Measurements from ENCODE around the gene EIF2B1.
"Not testable (repeated sequence)": the region's sequence is repeated elsewhere in the genome, so short reads cannot be mapped to it uniquely, and the experiment has no call there.

EIF2B1 gene

GRCh38 chr12:123617144-123617543 is 16.3 kb downstream of the EIF2B1 start:
- no peak for DNase-seq

DNA sequence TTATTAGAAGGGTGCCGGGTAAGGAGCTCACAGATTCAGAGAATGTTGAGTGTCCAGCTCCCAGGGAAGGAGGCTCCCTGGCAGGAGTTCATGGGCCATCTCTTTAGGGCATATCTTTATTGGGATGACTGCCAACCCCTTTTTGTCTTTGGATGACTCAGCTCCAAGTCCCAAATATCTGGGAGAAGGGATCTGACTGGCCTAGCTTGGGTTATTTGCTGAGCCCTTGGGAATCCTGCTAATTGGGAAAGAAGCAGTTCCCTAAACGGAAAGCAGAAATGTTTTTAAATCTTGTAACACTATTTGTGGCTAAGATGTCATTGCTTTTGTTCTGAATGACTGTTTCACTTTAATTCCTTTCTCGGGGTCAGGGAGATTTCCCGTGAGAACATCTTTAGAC is 19.0 kb downstream of the EIF2B1 start:
- no peak for DNase-seq

DNA sequence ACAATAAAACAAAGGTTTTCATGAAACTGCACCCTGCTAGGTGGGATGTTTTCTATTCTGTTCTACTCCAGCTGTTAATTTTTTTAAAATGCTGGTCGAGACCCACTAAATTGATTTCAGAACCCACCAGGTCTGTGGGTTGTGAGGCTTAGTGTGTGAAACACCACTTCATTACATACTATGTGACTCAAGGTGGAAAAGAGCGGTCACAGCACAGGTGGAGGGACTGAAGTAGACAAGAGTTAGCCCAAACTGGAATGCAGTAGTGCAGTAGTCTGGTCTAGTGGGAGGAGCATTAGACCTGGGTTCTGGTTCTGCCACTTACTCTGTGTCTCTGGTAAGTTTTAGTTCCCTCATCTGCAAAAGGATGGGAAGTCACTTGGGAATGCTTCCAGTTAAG is 19.4 kb downstream of the EIF2B1 start:
- no peak for DNase-seq

GRCh38 chr12:123608182-123608581 is 25.3 kb downstream of the EIF2B1 start:
- no peak for DNase-seq

- no peak for DNase-seq
Measured at GRCh38 chr12:123607756-123608155, 25.7 kb downstream of the EIF2B1 start.

GRCh38 chr12:123603495-123603894 is 30.0 kb downstream of the EIF2B1 start:
- DNase-seq = not testable (repeated sequence)

- DNase-seq = no peak
Measured at GRCh38 chr12:123602651-123603195, 30.8 kb downstream of the EIF2B1 start.

GRCh38 chr12:123601602-123602489 is 31.6 kb downstream of the EIF2B1 start, which contains the start of gene DDX55:
Gene DDX55, plus strand, starts transcription at chr12:123602099. Its CDS starts 50 bp downstream, at chr12:123602149.
- no peak for DNase-seq

DNA sequence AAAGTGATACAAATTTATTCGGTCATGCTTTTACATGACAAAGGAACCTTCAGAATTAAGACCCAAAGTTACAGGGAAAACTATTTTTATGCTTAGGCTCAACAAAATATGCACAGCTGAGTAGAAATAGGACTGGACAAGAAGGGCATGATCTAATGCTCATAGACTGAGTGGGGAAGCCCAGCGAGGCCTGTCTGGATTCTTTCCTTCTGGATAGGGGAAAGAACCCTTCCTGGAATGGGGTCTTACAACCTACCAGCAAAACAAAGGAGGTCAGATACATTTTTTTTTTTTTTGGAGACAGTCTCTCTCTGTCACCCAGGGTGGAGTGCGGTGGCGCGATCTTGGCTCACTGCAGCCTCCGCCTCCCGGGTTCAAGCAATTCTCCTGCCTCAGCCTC is 33.8 kb downstream of the EIF2B1 start:
- DNase-seq = no peak

GRCh38 chr12:123599310-123599709 is 34.2 kb downstream of the EIF2B1 start:
- DNase-seq = no peak

GRCh38 chr12:123598522-123598921 is 35.0 kb downstream of the EIF2B1 start:
- DNase-seq = no peak

DNA sequence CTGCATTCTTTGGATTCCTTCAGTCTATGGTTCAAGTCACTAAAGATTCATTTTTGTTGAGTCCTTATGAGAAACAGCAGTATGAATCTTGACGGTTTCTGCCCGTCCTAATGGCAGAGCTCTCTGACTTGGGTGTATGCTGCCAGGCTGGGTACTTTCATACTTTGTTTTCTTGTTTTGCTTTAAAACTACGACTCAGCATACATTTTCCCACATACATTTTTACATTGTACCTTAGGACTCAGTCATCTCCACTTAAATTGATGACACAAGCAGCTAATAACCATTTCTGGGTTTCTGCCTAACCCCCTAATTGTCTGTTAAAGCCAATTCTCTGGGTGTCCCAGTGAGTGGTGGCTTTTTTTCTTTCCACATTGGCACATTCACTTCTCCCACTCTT is 36.4 kb downstream of the EIF2B1 start:
- no peak for DNase-seq

- DNase-seq = no peak
Measured at GRCh38 chr12:123595729-123596128, 37.8 kb downstream of the EIF2B1 start.

DNA sequence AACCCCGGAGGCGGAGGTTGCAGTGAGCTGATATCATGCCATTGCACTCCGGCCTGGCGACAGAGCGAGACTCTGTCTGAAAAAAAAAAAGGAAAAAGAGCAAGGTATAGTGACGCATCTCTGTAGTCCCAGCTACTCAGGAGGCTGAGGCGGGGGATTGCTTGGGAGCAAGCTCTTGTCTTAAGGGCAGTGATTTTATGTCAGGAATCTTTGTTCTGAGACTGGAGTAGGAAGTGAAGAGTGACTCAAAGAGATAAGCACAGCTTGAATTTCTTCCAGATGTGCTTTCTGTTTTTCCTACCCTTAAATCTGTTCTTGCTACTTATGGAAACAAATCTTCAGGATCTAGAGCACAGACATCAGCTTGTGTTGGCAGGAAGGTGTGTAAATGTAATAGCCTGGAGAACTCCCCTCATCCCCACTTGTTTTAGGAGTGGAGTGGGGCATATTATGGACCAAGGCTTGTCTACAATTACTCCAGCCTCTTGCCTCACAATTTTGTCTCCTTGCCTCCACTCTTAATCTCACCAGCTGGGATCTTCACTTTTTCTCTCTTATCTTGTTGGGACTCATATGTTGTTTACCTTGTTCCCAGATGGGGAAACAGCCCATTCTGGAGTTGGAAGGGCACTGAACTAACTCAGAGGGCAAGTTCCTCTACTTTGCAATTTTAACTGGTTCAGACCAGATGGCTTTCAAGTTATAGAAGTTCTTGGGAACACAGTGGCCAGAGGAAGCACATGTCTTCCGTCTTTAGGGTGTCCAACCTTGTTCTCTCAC is 41.6 kb downstream of the EIF2B1 start:
- no peak for DNase-seq

DNA sequence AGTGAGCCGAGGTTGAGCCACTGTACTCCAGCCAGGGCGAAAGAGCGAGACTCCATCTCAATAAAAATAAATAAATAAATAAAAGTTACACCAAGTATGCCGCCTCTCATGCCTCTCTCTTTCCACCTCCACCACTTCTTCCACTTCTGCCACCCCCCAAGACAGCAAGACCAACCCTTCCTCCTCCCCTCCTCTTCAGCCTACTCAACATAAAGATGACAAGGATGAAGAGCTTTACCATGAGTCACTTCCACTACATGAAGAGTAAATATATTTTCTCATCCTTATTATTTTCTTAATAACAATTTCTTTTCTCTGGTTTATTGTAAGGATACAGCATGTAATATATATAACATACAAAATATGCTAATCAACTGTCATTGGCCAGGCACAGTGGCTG is 52.7 kb downstream of the EIF2B1 start:
- no peak for DNase-seq

DNA sequence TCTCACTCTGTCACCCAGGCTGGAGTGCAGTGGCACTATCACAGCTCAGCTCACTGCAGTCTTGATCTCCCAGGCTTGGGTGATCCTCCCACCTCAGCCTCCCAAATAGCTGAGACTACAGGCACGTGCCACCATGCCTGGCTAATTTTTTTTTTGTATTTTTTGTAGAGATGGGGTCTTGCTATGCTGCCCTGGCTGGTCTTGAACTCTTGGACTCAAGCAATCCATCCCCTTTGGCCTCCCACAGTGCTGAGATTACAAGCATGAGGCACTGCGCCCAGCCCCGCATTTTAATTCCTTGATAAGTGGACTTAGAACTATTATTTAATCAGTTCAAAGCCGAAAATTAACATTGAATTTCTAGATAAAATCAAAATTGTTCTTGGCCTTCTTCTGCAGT is 54.7 kb downstream of the EIF2B1 start:
- not testable (repeated sequence) for DNase-seq

- no peak for DNase-seq
Measured at GRCh38 chr12:123578243-123578642, 55.2 kb downstream of the EIF2B1 start.

- DNase-seq = no peak
Measured at GRCh38 chr12:123576611-123577010, 56.9 kb downstream of the EIF2B1 start.

- no peak for DNase-seq
Measured at GRCh38 chr12:123573870-123574269, 59.6 kb downstream of the EIF2B1 start.

DNA sequence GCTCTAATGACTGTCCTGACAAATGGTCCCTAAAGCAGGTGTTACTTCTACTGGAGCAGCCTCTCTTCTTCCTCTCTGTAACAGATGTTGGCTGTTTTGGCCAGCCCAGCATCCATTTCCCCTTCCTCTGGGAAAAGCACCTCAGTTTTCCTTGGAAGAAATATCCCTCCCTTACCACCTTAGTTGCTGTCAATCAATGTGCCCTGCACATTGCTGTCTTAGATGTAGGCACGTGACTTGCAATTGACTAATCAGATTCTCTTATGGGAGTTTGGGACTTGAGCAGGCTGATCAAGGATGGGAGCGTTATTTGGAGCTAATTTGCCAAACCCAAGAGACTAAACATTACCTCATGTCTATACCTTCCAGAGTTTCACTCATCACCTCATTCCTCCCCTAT is 61.1 kb downstream of the EIF2B1 start:
- DNase-seq = no peak

DNA sequence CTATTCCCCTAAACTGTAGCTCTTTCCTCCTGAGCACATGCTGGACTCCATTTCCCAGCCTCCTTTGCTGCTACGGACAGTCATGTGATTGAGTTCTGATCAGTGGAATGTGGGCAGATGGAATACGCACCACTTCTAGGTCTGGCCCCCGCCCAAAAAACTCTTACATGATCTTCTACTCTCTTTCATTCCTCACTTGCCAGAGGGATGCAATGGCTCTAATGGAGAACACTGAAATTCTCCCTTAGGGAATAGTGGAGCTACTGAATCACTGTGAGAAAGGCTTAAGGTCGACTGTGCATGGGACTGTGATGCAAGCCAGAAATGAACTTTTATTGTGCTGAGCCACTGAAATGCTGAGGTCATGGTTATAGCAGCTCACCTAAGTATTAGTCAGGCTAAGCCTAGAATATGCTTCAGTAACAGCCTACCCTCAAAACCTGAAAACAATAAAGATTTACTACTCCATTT is 62.1 kb downstream of the EIF2B1 start:
- DNase-seq = no peak
